NCI-H2107 treated with DMSO at 0.1 percent for 48 hours (cell line): ENCODE data around the gene C5.

Experiments
- DNase-seq: peaks from one replicate; lab custom pipeline; 2025; ENCODE audit not compliant: unreplicated experiment; lab: John Stamatoyannopoulos, UW

The C5 gene

GRCh38 chr9:120944434-120944843 is 105.6 kb downstream of the C5 start:
- no peak for DNase-seq

GRCh38 chr9:120942186-120943001 is 107.7 kb downstream of the C5 start:
- no peak for DNase-seq

GRCh38 chr9:120941046-120941770 is 108.9 kb downstream of the C5 start:
- DNase-seq = no peak

- no peak for DNase-seq
These were observed 109.5 kb downstream of the C5 start for GRCh38 chr9:120940573-120940972.

GRCh38 chr9:120938851-120939250 is 111.2 kb downstream of the C5 start:
- DNase-seq = no peak

- DNase-seq = no peak
These were observed 112.5 kb downstream of the C5 start for GRCh38 chr9:120937596-120937995.

- DNase-seq = no peak
These were observed 112.9 kb downstream of the C5 start for GRCh38 chr9:120937127-120937526.

GRCh38 chr9:120936764-120937122 is 113.3 kb downstream of the C5 start:
- no peak for DNase-seq

GRCh38 chr9:120936011-120936763 is 113.9 kb downstream of the C5 start:
- peak; percentile 71 for DNase-seq

- DNase-seq = peak; percentile 75
These were observed 114.7 kb downstream of the C5 start for GRCh38 chr9:120935383-120935857.

- DNase-seq = no peak
These were observed 115.8 kb downstream of the C5 start for GRCh38 chr9:120934281-120934680.

- no peak for DNase-seq
These were observed 116.6 kb downstream of the C5 start for GRCh38 chr9:120933310-120934055.

- DNase-seq = no peak
These were observed 117.8 kb downstream of the C5 start for GRCh38 chr9:120932086-120932823.

GRCh38 chr9:120931231-120932085 is 118.6 kb downstream of the C5 start:
- DNase-seq = no peak

GRCh38 chr9:120929229-120929791 is 120.8 kb downstream of the C5 start:
- DNase-seq = no peak

GRCh38 chr9:120928483-120929228 is 121.4 kb downstream of the C5 start:
- no peak for DNase-seq

GRCh38 chr9:120928015-120928482 is 122.0 kb downstream of the C5 start:
- DNase-seq = no peak
